NT2/D1 (cell line): ENCODE data around the gene PCDHAC2.

ENCODE experiments used
- SUZ12 ChIP-seq: IDR thresholded peaks from 2 replicates; pipeline ENCODE4 v1.6.1; 2011; ENCODE audit not compliant: insufficient read length, insufficient read depth; ENCODE audit errors: extremely low read depth
- YY1 ChIP-seq: IDR thresholded peaks from 2 replicates; pipeline ENCODE4 v1.6.1; 2011; ENCODE audit not compliant: insufficient read length, insufficient read depth
- ZNF274 ChIP-seq: IDR thresholded peaks from 2 replicates; pipeline ENCODE4 v1.6.1; 2011; ENCODE audit warnings: mild to moderate bottlenecking, low read depth, low read length

- TF ChIP-seq SUZ12 (no peak), ZNF274 (no peak), YY1 (no peak)
Observed at GRCh38 chr5:140977003-140977402, 10.7 kb downstream of the PCDHAC2 start.
